A549 (cell line): ENCODE measurements around the gene ROS1. TPM values are rescaled to one million over a fixed set of nuclear protein-coding genes. Genes with fewer than 3 reads are reported as not detected.

Source experiments
- ATAC-seq, 2 experiments: fragments of 200-7000 bp in 1 of 2; fragments of >200 bp in 1 of 2; cut with Nextera tagmentation in 1 of 2; cut with Tn5 transposase in 1 of 2; 3 replicates each; pipeline versions ENCODE4 v1.8.0 to v1.9.1; 2018 to 2020; ENCODE audit warnings: mild to moderate bottlenecking in 1 of 2, moderate library complexity in 1 of 2
- CTCF ChIA-PET: fragments of 300-600 bp; sonication (Branson Sonifier 250); formaldehyde crosslinking; extraction: SDS; loops from one replicate; lab custom pipeline; 2021; ENCODE audit warnings: antibody characterized with exemption, inconsistent platforms; lab: Yijun Ruan, JAX
- POLR2A ChIA-PET: fragments of 350-600 bp; formaldehyde crosslinking; extraction: SDS; loops from one replicate; lab custom pipeline; 2021; ENCODE audit warnings: antibody characterized with exemption, inconsistent platforms; lab: Yijun Ruan, JAX
- DNase-seq, 2 experiments: peaks; one replicate each; pipeline versions ENCODE4 v3.0.0 to v3.0.0-alpha.2; 2011 to 2016; ENCODE audit warnings: low read depth in 1 of 2, low spot score in 1 of 2
- FAIRE-seq: peaks from 2 replicates; lab custom pipeline; 2011; peaks lifted over from hg19 to GRCh38; lab: Jason Lieb, UNC
- H3K27ac ChIP-seq, 2 experiments: fragments of >200 bp; sonication (Bioruptor Twin); formaldehyde crosslinking; 3 replicates each; pipeline ENCODE4 v1.5.1; 2016 to 2017
- H3K4me1 ChIP-seq: fragments of >200 bp; sonication (Bioruptor Twin); formaldehyde crosslinking; 3 replicates; pipeline ENCODE4 v1.6.1; 2016
- H3K4me2 ChIP-seq: fragments of >200 bp; sonication (Bioruptor Twin); formaldehyde crosslinking; 3 replicates; pipeline ENCODE4 v1.6.1; 2016
- H3K4me3 ChIP-seq: fragments of >200 bp; sonication (Bioruptor Twin); formaldehyde crosslinking; 3 replicates; pipeline ENCODE4 v1.5.1; 2016
- H3K9me3 ChIP-seq: fragments of >200 bp; sonication (Bioruptor Twin); formaldehyde crosslinking; 3 replicates; pipeline ENCODE4 v1.6.1; 2016
- BHLHE40 ChIP-seq: IDR thresholded peaks from 2 replicates; pipeline ENCODE4 v1.6.1; 2012; ENCODE audit warnings: low read depth, low read length, inconsistent platforms
- CBX8 ChIP-seq: fragments of 200-600 bp; sonication (generic); IDR thresholded peaks from 2 replicates; pipeline ENCODE4 v1.6.1; 2016
- CEBPB ChIP-seq, 2 experiments: fragments of >200 bp in 1 of 2; sonication (Bioruptor Twin) in 1 of 2; formaldehyde crosslinking in 1 of 2; IDR thresholded peaks; 2 replicates each; pipeline ENCODE4 v1.6.1; 2012 to 2016
- CHD2 ChIP-seq: fragments of 150-350 bp; IDR thresholded peaks from 2 replicates; pipeline ENCODE4 v1.6.1; 2014; ENCODE audit warnings: low read length; ENCODE audit not compliant: partially characterized antibody
- EHMT2 ChIP-seq: fragments of 200-600 bp; sonication (generic); IDR thresholded peaks from 2 replicates; pipeline ENCODE4 v1.6.1; 2016; ENCODE audit warnings: antibody characterized with exemption, low read depth, mild to moderate bottlenecking, moderate library complexity
- FOSL2 ChIP-seq, 2 experiments: fragments of 450-650 bp in 1 of 2; fragments of >200 bp in 1 of 2; sonication (Bioruptor Twin) in 1 of 2; formaldehyde crosslinking; IDR thresholded peaks; 2 replicates each; pipeline versions ENCODE4 v1.5.0 to v1.6.1; 2016 to 2020; ENCODE audit warnings: mild to moderate bottlenecking in 1 of 2, moderate library complexity in 1 of 2
- HDAC2 ChIP-seq: fragments of 200-600 bp; sonication (generic); IDR thresholded peaks from 2 replicates; pipeline ENCODE4 v1.6.1; 2016
- HOXB13 ChIP-seq: fragments of 250-450 bp; sonication (Bioruptor Pico); IDR thresholded peaks from 2 replicates; pipeline ENCODE4 v1.5.0; 2020; ENCODE audit warnings: low read depth, mild to moderate bottlenecking, moderate library complexity
- JUN ChIP-seq, 2 experiments: fragments of >200 bp; sonication (Bioruptor Twin); formaldehyde crosslinking; IDR thresholded peaks; 2 replicates in 1 of 2; 3 replicates in 1 of 2; pipeline ENCODE4 v1.6.1; 2016 to 2017
- JUNB ChIP-seq: fragments of >200 bp; sonication (Bioruptor Twin); formaldehyde crosslinking; IDR thresholded peaks from 2 replicates; pipeline ENCODE4 v1.6.1; 2016
- KDM1A ChIP-seq: fragments of 200-600 bp; sonication (generic); IDR thresholded peaks from 2 replicates; pipeline ENCODE4 v1.6.1; 2016; ENCODE audit warnings: low read depth, mild to moderate bottlenecking
- KDM5A ChIP-seq: fragments of 200-600 bp; sonication (generic); IDR thresholded peaks from 2 replicates; pipeline ENCODE4 v1.6.1; 2016; ENCODE audit warnings: antibody characterized with exemption, mild to moderate bottlenecking
- MAFK ChIP-seq: fragments of 450-650 bp; IDR thresholded peaks from 2 replicates; pipeline ENCODE4 v1.6.1; 2014; ENCODE audit not compliant: partially characterized antibody
- MAZ ChIP-seq: fragments of 150-350 bp; IDR thresholded peaks from 2 replicates; pipeline ENCODE4 v1.6.1; 2014; ENCODE audit warnings: antibody characterized with exemption, low read depth, low read length, borderline replicate concordance
- NPAS2 ChIP-seq: fragments of 250-450 bp; sonication (Bioruptor Pico); IDR thresholded peaks from 2 replicates; pipeline ENCODE4 v1.8.0; 2022; ENCODE audit warnings: mild to moderate bottlenecking, moderate library complexity, borderline replicate concordance
- POLR2A ChIP-seq: IDR thresholded peaks from 2 replicates; pipeline ENCODE4 v1.6.1; 2012; ENCODE audit warnings: mild to moderate bottlenecking, low read length
- POLR2AphosphoS2 ChIP-seq: conservative IDR thresholded peaks from 2 replicates; pipeline ENCODE4 v1.6.1; 2012; ENCODE audit warnings: low read length, improper control_type of control experiment, inconsistent platforms
- RAD21 ChIP-seq, 2 experiments: fragments of >200 bp in 1 of 2; sonication (Bioruptor Twin) in 1 of 2; formaldehyde crosslinking in 1 of 2; IDR thresholded peaks in 1 of 2; conservative IDR thresholded peaks in 1 of 2; 2 replicates in 1 of 2; 3 replicates in 1 of 2; pipeline ENCODE4 v1.6.1; 2012 to 2018; ENCODE audit warnings: inconsistent platforms in 1 of 2
- RCOR1 ChIP-seq: fragments of 150-350 bp; IDR thresholded peaks from 2 replicates; pipeline ENCODE4 v1.6.1; 2014; ENCODE audit warnings: antibody characterized with exemption, low read length, low read depth
- SREBF2 ChIP-seq: fragments of 450-650 bp; IDR thresholded peaks from 2 replicates; pipeline ENCODE4 v1.6.1; 2014; ENCODE audit warnings: mild to moderate bottlenecking, moderate library complexity
- TP53 ChIP-seq: fragments of 250-450 bp; sonication (Bioruptor Pico); IDR thresholded peaks from 2 replicates; pipeline ENCODE4 v1.5.0; 2021; ENCODE audit warnings: mild to moderate bottlenecking, moderate library complexity
- ZC3H11A ChIP-seq: fragments of 450-650 bp; IDR thresholded peaks from 2 replicates; pipeline ENCODE4 v1.6.1; 2014; ENCODE audit warnings: antibody characterized with exemption, mild to moderate bottlenecking
- ZFP36 ChIP-seq: fragments of 450-650 bp; IDR thresholded peaks from 2 replicates; pipeline ENCODE4 v1.6.1; 2014; ENCODE audit warnings: borderline replicate concordance; ENCODE audit not compliant: partially characterized antibody
- ZNF302 ChIP-seq: fragments of 250-450 bp; sonication (Bioruptor Pico); IDR thresholded peaks from 2 replicates; pipeline ENCODE4 v1.9.0; 2021; ENCODE audit warnings: inconsistent platforms, mild to moderate bottlenecking, moderate library complexity
- ZSCAN20 ChIP-seq: fragments of 250-450 bp; sonication (Bioruptor Pico); IDR thresholded peaks from 2 replicates; pipeline ENCODE4 v1.8.0; 2022; ENCODE audit warnings: mild to moderate bottlenecking, moderate library complexity
- WGBS: methylation state at CpG from one replicate; pipeline ENCODE4 v1.1.6; 2017; ENCODE audit errors: missing lambda C conversion rate; 5-methylcytosine and 5-hydroxymethylcytosine counted together
- polyA plus RNA-seq, 4 experiments: library from polyadenylated mRNA; depleted of rRNA in 3 of 4; stranded (reverse); fragments of >200 nt; fragmentation: RNase III in 1 of 4; extraction: RNeasy Plus Mini Kit Qiagen cat#74134 plus additional on column Dnase treatment in 1 of 4; gene quantifications; 2 replicates in 3 of 4; 3 replicates in 1 of 4; pipeline ENCODE4 v1.2.3, GENCODE V29; 2011 to 2017
- TF ChIP-seq, protein P1 (sequence below): IDR thresholded peaks from 2 replicates; pipeline ENCODE4 v1.6.1; 2012; ENCODE audit warnings: low read depth, borderline replicate concordance
- TF ChIP-seq, protein P2 (sequence below): IDR thresholded peaks from 2 replicates; pipeline ENCODE4 v1.6.1; 2012
- TF ChIP-seq, protein P3 (sequence below): fragments of 250-450 bp; sonication (Bioruptor Pico); IDR thresholded peaks from 2 replicates; pipeline ENCODE4 v1.5.0; 2021; ENCODE audit warnings: mild to moderate bottlenecking, moderate library complexity, borderline replicate concordance
- TF ChIP-seq, protein P4 (sequence below): fragments of 450-650 bp; IDR thresholded peaks from 2 replicates; pipeline ENCODE4 v1.6.1; 2014; ENCODE audit warnings: antibody characterized with exemption
- TF ChIP-seq, protein P5 (sequence below): fragments of >200 bp; sonication (Bioruptor Twin); formaldehyde crosslinking; IDR thresholded peaks from 2 replicates; pipeline ENCODE4 v1.6.1; 2016
- TF ChIP-seq, protein P6 (sequence below): fragments of >200 bp; sonication (Bioruptor Twin); formaldehyde crosslinking; IDR thresholded peaks from 3 replicates; pipeline ENCODE4 v1.6.1; 2016

Gene ROS1
- polyA plus RNA-seq, 2 of the 4 experiments (the other 2 are of a cell fraction), result 0.17 to 0.18 TPM

DNA sequence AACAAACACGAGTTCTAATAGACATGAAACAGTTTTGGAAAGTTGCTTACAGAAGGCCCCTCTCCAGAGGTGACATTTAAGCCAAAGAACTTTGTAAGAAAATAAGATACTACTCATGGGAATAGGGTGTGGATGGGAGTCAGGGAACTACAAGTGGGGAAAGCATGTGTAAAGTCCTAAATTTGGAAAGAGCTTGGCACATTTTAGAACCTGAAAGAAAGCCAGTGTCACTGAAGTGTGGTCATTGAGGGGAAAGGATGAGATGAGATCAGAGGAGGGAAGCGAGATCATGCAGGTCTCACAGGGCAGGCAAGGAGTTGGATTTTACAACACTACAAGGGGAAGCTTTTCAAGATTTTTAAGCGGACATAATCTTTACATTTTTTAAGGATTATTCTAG, 122.4 kb downstream of the ROS1 start:
- POLR2A ChIA-PET, result no interaction called here
- TF ChIP-seq POLR2AphosphoS2 (no peak), ZNF302 (CRISPR knock-in tag) (no peak), KDM1A (no peak), TP53 (CRISPR knock-in tag) (no peak), CBX8 (no peak)
- no peak overlapping the region for H3K27ac ChIP-seq
- 23% methylated on average over 3 of the region's 3 CpGs for WGBS
- H3K9me3 ChIP-seq, result no peaks in the 10 kb centered on the region
- DNase-seq, result no peak
- no peak for ATAC-seq
- FAIRE-seq, result no peak
- CTCF ChIA-PET, result interaction anchor here (1.1 kb wide), 1 partner anchor 594 kb away, joined by 4 read pairs; no protein-coding TSS in a partner anchor
- H3K4me2 ChIP-seq, result no peak overlapping the region
- H3K4me1 ChIP-seq, result no peaks in the 10 kb centered on the region
- no peak overlapping the region for H3K4me3 ChIP-seq

DNA sequence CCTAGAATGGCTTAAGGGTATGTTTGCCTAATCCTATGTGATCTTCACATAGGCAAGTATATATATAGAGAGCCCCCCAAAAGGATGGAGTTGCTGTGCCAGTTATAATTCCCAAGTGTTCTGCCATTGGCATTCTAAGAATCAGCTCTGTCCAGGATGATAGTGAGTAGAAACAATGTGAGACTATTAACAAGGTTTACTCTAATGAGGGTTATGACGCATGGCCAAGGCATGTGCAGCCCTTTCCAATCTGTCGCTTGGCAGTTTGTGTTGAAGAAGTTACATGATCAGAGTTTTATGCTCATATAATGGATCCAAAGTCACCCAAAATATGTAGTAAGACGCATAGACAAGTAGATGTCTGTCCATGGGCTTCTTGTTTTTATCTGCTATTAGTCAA, 126.8 kb downstream of the ROS1 start:
- H3K27ac ChIP-seq, result no peak overlapping the region
- ATAC-seq, result no peak

DNA sequence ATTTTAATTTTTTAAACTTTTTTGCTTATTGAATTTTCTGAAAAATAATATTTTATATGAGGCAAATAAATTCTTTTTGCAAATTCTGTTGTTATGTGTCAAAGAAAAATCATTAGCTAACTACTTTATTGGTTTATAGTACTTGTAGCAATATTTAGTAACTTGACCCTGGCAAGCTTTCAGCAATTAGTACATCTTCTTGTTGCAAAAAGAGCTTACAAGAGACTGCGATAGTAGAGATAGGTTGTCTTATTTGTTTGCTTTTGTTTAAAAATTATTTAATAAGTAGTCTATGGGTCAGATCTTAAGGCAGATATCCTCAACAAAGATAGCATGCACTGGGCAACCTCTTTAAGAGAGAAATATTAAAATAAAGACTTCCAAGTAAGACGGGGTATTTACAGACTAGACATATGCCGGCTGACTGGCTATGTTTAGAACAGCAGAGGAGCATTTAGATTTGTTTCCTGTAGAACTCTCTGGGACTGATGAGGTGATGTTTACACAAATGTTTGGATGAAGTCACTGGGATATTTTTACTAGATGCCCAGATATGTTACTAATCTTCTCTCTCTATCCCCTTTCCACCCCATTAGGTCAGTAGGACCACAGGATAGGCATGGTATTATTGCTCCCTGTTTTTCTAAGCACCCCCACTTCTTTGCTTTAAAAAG, 135.4 kb downstream of the ROS1 start:
- DNase-seq (no peak), ATAC-seq (no peak), FAIRE-seq (no peak)
- 2% methylated on average over 3 of the region's 3 CpGs for WGBS
- H3K4me1 ChIP-seq, result no peaks in the 10 kb centered on the region
- no peak overlapping the region for H3K4me2 ChIP-seq
- H3K27ac ChIP-seq, result no peak overlapping the region
- POLR2A ChIA-PET, result no interaction called here
- H3K9me3 ChIP-seq, result no peaks in the 10 kb centered on the region
- TF ChIP-seq, protein P1, sequence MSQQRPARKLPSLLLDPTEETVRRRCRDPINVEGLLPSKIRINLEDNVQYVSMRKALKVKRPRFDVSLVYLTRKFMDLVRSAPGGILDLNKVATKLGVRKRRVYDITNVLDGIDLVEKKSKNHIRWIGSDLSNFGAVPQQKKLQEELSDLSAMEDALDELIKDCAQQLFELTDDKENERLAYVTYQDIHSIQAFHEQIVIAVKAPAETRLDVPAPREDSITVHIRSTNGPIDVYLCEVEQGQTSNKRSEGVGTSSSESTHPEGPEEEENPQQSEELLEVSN, result no peak
- TF ChIP-seq, protein P2, sequence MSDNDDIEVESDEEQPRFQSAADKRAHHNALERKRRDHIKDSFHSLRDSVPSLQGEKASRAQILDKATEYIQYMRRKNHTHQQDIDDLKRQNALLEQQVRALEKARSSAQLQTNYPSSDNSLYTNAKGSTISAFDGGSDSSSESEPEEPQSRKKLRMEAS, result no peak
- no peak for TF ChIP-seq NPAS2 (CRISPR knock-in tag)
- no peak for TF ChIP-seq JUN (IDR thresholded peaks at IDR 0.05)
- TF ChIP-seq, protein P3, sequence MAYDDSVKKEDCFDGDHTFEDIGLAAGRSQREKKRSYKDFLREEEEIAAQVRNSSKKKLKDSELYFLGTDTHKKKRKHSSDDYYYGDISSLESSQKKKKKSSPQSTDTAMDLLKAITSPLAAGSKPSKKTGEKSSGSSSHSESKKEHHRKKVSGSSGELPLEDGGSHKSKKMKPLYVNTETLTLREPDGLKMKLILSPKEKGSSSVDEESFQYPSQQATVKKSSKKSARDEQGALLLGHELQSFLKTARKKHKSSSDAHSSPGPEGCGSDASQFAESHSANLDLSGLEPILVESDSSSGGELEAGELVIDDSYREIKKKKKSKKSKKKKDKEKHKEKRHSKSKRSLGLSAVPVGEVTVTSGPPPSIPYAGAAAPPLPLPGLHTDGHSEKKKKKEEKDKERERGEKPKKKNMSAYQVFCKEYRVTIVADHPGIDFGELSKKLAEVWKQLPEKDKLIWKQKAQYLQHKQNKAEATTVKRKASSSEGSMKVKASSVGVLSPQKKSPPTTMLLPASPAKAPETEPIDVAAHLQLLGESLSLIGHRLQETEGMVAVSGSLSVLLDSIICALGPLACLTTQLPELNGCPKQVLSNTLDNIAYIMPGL (CRISPR knock-in tag), result no peak
- TF ChIP-seq POLR2AphosphoS2, result no peak
- TF ChIP-seq, protein P4, sequence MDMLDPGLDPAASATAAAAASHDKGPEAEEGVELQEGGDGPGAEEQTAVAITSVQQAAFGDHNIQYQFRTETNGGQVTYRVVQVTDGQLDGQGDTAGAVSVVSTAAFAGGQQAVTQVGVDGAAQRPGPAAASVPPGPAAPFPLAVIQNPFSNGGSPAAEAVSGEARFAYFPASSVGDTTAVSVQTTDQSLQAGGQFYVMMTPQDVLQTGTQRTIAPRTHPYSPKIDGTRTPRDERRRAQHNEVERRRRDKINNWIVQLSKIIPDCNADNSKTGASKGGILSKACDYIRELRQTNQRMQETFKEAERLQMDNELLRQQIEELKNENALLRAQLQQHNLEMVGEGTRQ, result no peak
- no peak for TF ChIP-seq RAD21 (conservative IDR thresholded peaks at IDR 0.05 in 1 of 2, IDR thresholded peaks at IDR 0.05 in 1 of 2)
- TF ChIP-seq HOXB13 (CRISPR knock-in tag), result no peak
- TF ChIP-seq ZSCAN20 (CRISPR knock-in tag), result no peak
- no peak for TF ChIP-seq CHD2
- TF ChIP-seq FOSL2 (IDR thresholded peaks at IDR 0.05), result no peak
- TF ChIP-seq FOSL2 (CRISPR knock-in tag; IDR thresholded peaks at IDR 0.05), result no peak
- TF ChIP-seq RCOR1, result no peak
- TF ChIP-seq KDM5A, result no peak
- no peak for TF ChIP-seq SREBF2
- no peak for TF ChIP-seq JUNB
- no peak for TF ChIP-seq EHMT2
- no peak for TF ChIP-seq HDAC2
- CTCF ChIA-PET, result no interaction called here
- no peak overlapping the region for H3K4me3 ChIP-seq

More for the DNA sequence above, 126.8 kb downstream of the ROS1 start:
- 38% methylated on average over 3 of the region's 3 CpGs for WGBS
- POLR2A ChIA-PET, result no interaction called here
- no peak for FAIRE-seq
- no peak overlapping the region for H3K4me3 ChIP-seq
- H3K4me1 ChIP-seq, result no peaks in the 10 kb centered on the region
- DNase-seq, result no peak
- no peak for TF ChIP-seq ZC3H11A
- no peak for TF ChIP-seq CEBPB (IDR thresholded peaks at IDR 0.05)
- no peak for TF ChIP-seq ZFP36
- TF ChIP-seq, protein P5, sequence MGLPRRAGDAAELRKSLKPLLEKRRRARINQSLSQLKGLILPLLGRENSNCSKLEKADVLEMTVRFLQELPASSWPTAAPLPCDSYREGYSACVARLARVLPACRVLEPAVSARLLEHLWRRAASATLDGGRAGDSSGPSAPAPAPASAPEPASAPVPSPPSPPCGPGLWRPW, result no peak
- TF ChIP-seq, protein P6, sequence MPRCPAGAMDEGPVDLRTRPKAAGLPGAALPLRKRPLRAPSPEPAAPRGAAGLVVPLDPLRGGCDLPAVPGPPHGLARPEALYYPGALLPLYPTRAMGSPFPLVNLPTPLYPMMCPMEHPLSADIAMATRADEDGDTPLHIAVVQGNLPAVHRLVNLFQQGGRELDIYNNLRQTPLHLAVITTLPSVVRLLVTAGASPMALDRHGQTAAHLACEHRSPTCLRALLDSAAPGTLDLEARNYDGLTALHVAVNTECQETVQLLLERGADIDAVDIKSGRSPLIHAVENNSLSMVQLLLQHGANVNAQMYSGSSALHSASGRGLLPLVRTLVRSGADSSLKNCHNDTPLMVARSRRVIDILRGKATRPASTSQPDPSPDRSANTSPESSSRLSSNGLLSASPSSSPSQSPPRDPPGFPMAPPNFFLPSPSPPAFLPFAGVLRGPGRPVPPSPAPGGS, result no peak
- TF ChIP-seq MAFK, result no peak
- TF ChIP-seq RAD21 (conservative IDR thresholded peaks at IDR 0.05 in 1 of 2, IDR thresholded peaks at IDR 0.05 in 1 of 2), result no peak
- no peak for TF ChIP-seq MAZ
- TF ChIP-seq POLR2A, result no peak
- TF ChIP-seq BHLHE40, result no peak
- TF ChIP-seq EHMT2, result no peak
- TF ChIP-seq, all 56 proteins: peak for 0
- H3K4me2 ChIP-seq, result no peak overlapping the region
- CTCF ChIA-PET, result no interaction called here
- no peaks in the 10 kb centered on the region for H3K9me3 ChIP-seq
